HT-29 (cell line): ENCODE measurements around the gene TFEB. TPM values are rescaled to one million over a fixed set of nuclear protein-coding genes. Genes with fewer than 3 reads are reported as not detected.
"Not testable (repeated sequence)": the region's sequence is repeated elsewhere in the genome, so short reads cannot be mapped to it uniquely, and the experiment has no call there.

ENCODE experiments used
- DNase-seq: peaks from one replicate; pipeline ENCODE4 v3.0.0-alpha.2; 2015; ENCODE audit warnings: low spot score
- total RNA-seq: library from RNA; depleted of rRNA; stranded (reverse); fragments of >200 nt; shearing (Covaris generic); gene quantifications from 2 replicates; pipeline ENCODE4 v1.2.3, GENCODE V29; 2014

Gene TFEB
- total RNA-seq, 1 experiment from 2014 or later = 24.0 TPM

GRCh38 chr6:41766043-41766664, 30.7 kb upstream of the TFEB start:
- not testable (repeated sequence) for DNase-seq

- no peak for DNase-seq
Observed at GRCh38 chr6:41763470-41763869, 28.1 kb upstream of the TFEB start.

GRCh38 chr6:41759905-41760579, 24.6 kb upstream of the TFEB start:
- DNase-seq = no peak

GRCh38 chr6:41759106-41759904, 23.9 kb upstream of the TFEB start:
- no peak for DNase-seq

GRCh38 chr6:41758641-41759035, 23.2 kb upstream of the TFEB start:
- no peak for DNase-seq

GRCh38 chr6:41757931-41758640, 22.7 kb upstream of the TFEB start:
- peak; percentile 46 for DNase-seq

GRCh38 chr6:41757271-41757670, 21.9 kb upstream of the TFEB start:
- DNase-seq = no peak

GRCh38 chr6:41756354-41756753, 20.9 kb upstream of the TFEB start:
- no peak for DNase-seq

- DNase-seq = no peak
Observed at GRCh38 chr6:41755895-41756294, 20.5 kb upstream of the TFEB start.

GRCh38 chr6:41750374-41750773, 15.0 kb upstream of the TFEB start:
- DNase-seq = no peak

GRCh38 chr6:41748542-41748941, 13.1 kb upstream of the TFEB start:
- DNase-seq = no peak

- no peak for DNase-seq
Observed at GRCh38 chr6:41748102-41748477, 12.7 kb upstream of the TFEB start.

GRCh38 chr6:41747256-41748101, 12.1 kb upstream of the TFEB start, which contains the start of gene PGC:
Gene PGC (minus strand): TSS chr6:41747397. CDS start chr6:41747334, 63 bp downstream.
- DNase-seq = no peak

- DNase-seq = no peak
Observed at GRCh38 chr6:41746107-41746506, 10.7 kb upstream of the TFEB start.

GRCh38 chr6:41744236-41744787, 8.9 kb upstream of the TFEB start:
- DNase-seq = no peak

- DNase-seq = no peak
Observed at GRCh38 chr6:41743406-41744235, 8.2 kb upstream of the TFEB start.

- peak; percentile 93 for DNase-seq
Observed at GRCh38 chr6:41741625-41742490, 6.5 kb upstream of the TFEB start.

- no peak for DNase-seq
Observed at GRCh38 chr6:41740366-41741162, 5.2 kb upstream of the TFEB start.
